H1 (cell line): ENCODE measurements around the gene DCPS. TPM values are rescaled to one million over a fixed set of nuclear protein-coding genes. Genes with fewer than 3 reads are reported as not detected.

Source experiments
- CTCF ChIA-PET: fragments of 300-600 bp; sonication (Branson Sonifier 250); formaldehyde crosslinking; loops from one replicate; lab custom pipeline; 2021; ENCODE audit not compliant: partially characterized antibody; lab: Charles Lee
- POLR2A ChIA-PET: fragments of 300-600 bp; sonication (Branson Sonifier 250); formaldehyde crosslinking; loops from one replicate; lab custom pipeline; 2021; ENCODE audit warnings: inconsistent platforms; ENCODE audit not compliant: partially characterized antibody; lab: Charles Lee
- DNase-seq, 2 experiments: peaks; one replicate each; pipeline versions ENCODE4 v3.0.0 to v3.0.0-alpha.2; 2010 to 2022; ENCODE audit warnings: low spot score in 2 of 2, low read depth in 1 of 2, mixed read lengths in 1 of 2
- FAIRE-seq: peaks from 2 replicates; lab custom pipeline; 2011; peaks lifted over from hg19 to GRCh38; lab: Jason Lieb, UNC
- H2AFZ ChIP-seq: 2 replicates; pipeline ENCODE4 v1.8.1; 2012; ENCODE audit warnings: low read length, inconsistent platforms
- H2AK5ac ChIP-seq: 2 replicates; pipeline ENCODE4 v1.6.1; 2013; ENCODE audit warnings: low read depth, low read length
- H2BK120ac ChIP-seq: replicated peaks from 2 replicates; pipeline ENCODE3; 2013; ENCODE audit warnings: low read depth, low read length, inconsistent platforms
- H2BK12ac ChIP-seq: 2 replicates; pipeline ENCODE4 v1.6.1; 2013; ENCODE audit warnings: low read depth, low read length
- H2BK15ac ChIP-seq: 2 replicates; pipeline ENCODE4 v1.6.1; 2013; ENCODE audit warnings: low read length
- H2BK20ac ChIP-seq: 2 replicates; pipeline ENCODE4 v1.6.1; 2013; ENCODE audit warnings: low read length
- H2BK5ac ChIP-seq: 2 replicates; pipeline ENCODE4 v1.6.1; 2013; ENCODE audit warnings: low read depth, low read length
- H3K14ac ChIP-seq: 2 replicates; pipeline ENCODE4 v1.6.1; 2013; ENCODE audit warnings: inconsistent platforms; ENCODE audit not compliant: insufficient read length
- H3K18ac ChIP-seq: 2 replicates; pipeline ENCODE4 v1.6.1; 2013; ENCODE audit warnings: low read length; ENCODE audit errors: extremely low read depth
- H3K23ac ChIP-seq: 2 replicates; pipeline ENCODE4 v1.6.1; 2013; ENCODE audit warnings: inconsistent platforms; ENCODE audit not compliant: insufficient read length
- H3K23me2 ChIP-seq: 2 replicates; pipeline ENCODE4 v1.6.1; 2013; ENCODE audit warnings: low read depth, low read length
- H3K27ac ChIP-seq: 2 replicates; pipeline ENCODE4 v1.6.1; 2011; ENCODE audit warnings: low read depth, low read length, inconsistent platforms
- H3K27me3 ChIP-seq, 4 experiments: replicated peaks in 1 of 4; 1 replicate in 1 of 4; 2 replicates in 3 of 4; pipeline versions ENCODE4 v1.6.1 to v1.8.1; 2011 to 2013; ENCODE audit warnings: low read length in 3 of 4, mild to moderate bottlenecking in 3 of 4, inconsistent platforms in 2 of 4, mixed read lengths in 2 of 4, moderate library complexity in 1 of 4; ENCODE audit not compliant: control insufficient read depth in 3 of 4, insufficient read depth in 3 of 4; ENCODE audit errors: extremely low read depth in 1 of 4
- H3K36me3 ChIP-seq, 4 experiments: 2 replicates each; pipeline versions ENCODE4 v1.6.1 to v1.8.1; 2011 to 2013; ENCODE audit warnings: mild to moderate bottlenecking in 4 of 4, low read length in 3 of 4, moderate library complexity in 2 of 4, control low read depth in 1 of 4, inconsistent platforms in 1 of 4; ENCODE audit not compliant: insufficient read depth in 4 of 4, control insufficient read depth in 2 of 4
- H3K4ac ChIP-seq: replicated peaks from 2 replicates; pipeline ENCODE3; 2013; ENCODE audit warnings: low read length, low read depth, mixed read lengths, inconsistent platforms; ENCODE audit not compliant: insufficient read length
- H3K4me1 ChIP-seq, 4 experiments: replicated peaks in 1 of 4; 1 replicate in 1 of 4; 2 replicates in 3 of 4; pipeline versions ENCODE4 v1.6.1 to v1.8.1; 2011 to 2013; ENCODE audit warnings: low read length in 3 of 4, inconsistent platforms in 2 of 4, mixed read lengths in 1 of 4; ENCODE audit not compliant: insufficient read depth in 4 of 4, control insufficient read depth in 3 of 4
- H3K4me2 ChIP-seq, 2 experiments: 2 replicates each; pipeline versions ENCODE4 v1.6.1 to v1.8.1; 2011 to 2013; ENCODE audit warnings: low read depth in 2 of 2, low read length in 2 of 2, control low read depth in 1 of 2, inconsistent platforms in 1 of 2, mild to moderate bottlenecking in 1 of 2; ENCODE audit not compliant: insufficient read depth in 1 of 2
- H3K4me3 ChIP-seq, 4 experiments: fragments of 200-600, 300-600 bp in 1 of 4; sonication (generic), shearing (Covaris generic), sonication (Bioruptor Twin) in 1 of 4; 2 replicates each; pipeline versions ENCODE4 v1.5.1 to v1.8.1; 2011 to 2016; ENCODE audit warnings: low read length in 4 of 4, low read depth in 3 of 4, control low read depth in 2 of 4, inconsistent platforms in 2 of 4, mild to moderate bottlenecking in 2 of 4, mixed read lengths in 1 of 4, moderate library complexity in 1 of 4; ENCODE audit not compliant: insufficient read depth in 2 of 4; ENCODE audit errors: extremely low read depth in 1 of 4
- H3K56ac ChIP-seq: replicated peaks from 2 replicates; pipeline ENCODE3; 2013; ENCODE audit warnings: low read depth, mild to moderate bottlenecking, mixed read lengths, low read length, inconsistent platforms; ENCODE audit not compliant: insufficient read length
- H3K79me1 ChIP-seq: 2 replicates; pipeline ENCODE4 v1.6.1; 2013; ENCODE audit warnings: low read depth, low read length, control low read depth
- H3K79me2 ChIP-seq, 2 experiments: 2 replicates each; pipeline versions ENCODE4 v1.6.1 to v1.8.1; 2012 to 2013; ENCODE audit warnings: low read length in 2 of 2, mild to moderate bottlenecking in 2 of 2, inconsistent platforms in 1 of 2; ENCODE audit not compliant: insufficient read depth in 2 of 2, control insufficient read depth in 1 of 2
- H3K9ac ChIP-seq, 4 experiments: replicated peaks in 1 of 4; 1 replicate in 1 of 4; 2 replicates in 3 of 4; pipeline versions ENCODE4 v1.6.1 to v1.8.1; 2011 to 2013; ENCODE audit warnings: low read depth in 3 of 4, low read length in 3 of 4, control low read depth in 2 of 4, mild to moderate bottlenecking in 2 of 4, moderate library complexity in 2 of 4, inconsistent platforms in 1 of 4; ENCODE audit errors: extremely low read depth in 1 of 4
- H3K9me3 ChIP-seq, 2 experiments: 2 replicates each; pipeline versions ENCODE4 v1.6.1 to v1.8.1; 2012 to 2013; ENCODE audit warnings: mild to moderate bottlenecking in 2 of 2, moderate library complexity in 2 of 2, control low read depth in 1 of 2, inconsistent platforms in 1 of 2, low read depth in 1 of 2, low read length in 1 of 2, mixed read lengths in 1 of 2; ENCODE audit not compliant: insufficient read depth in 2 of 2
- H4K20me1 ChIP-seq, 2 experiments: replicated peaks in 1 of 2; 2 replicates each; pipeline versions ENCODE3 to v1.8.1; 2011 to 2013; ENCODE audit warnings: inconsistent platforms in 2 of 2, low read length in 2 of 2, mild to moderate bottlenecking in 1 of 2; ENCODE audit not compliant: insufficient read depth in 2 of 2, control insufficient read depth in 1 of 2
- H4K5ac ChIP-seq: 2 replicates; pipeline ENCODE4 v1.6.1; 2013; ENCODE audit warnings: low read length, low read depth, mixed read lengths, inconsistent platforms; ENCODE audit not compliant: insufficient read length
- H4K8ac ChIP-seq: 2 replicates; pipeline ENCODE4 v1.8.0; 2013; ENCODE audit warnings: mild to moderate bottlenecking, moderate library complexity, low read length, inconsistent platforms; ENCODE audit not compliant: insufficient read depth; ENCODE audit errors: extremely low read depth
- H4K91ac ChIP-seq: replicated peaks from 2 replicates; pipeline ENCODE3; 2013; ENCODE audit warnings: low read length, mixed read lengths, inconsistent platforms; ENCODE audit not compliant: insufficient read length
- ASH2L ChIP-seq: fragments of 200-600, 300-600 bp; sonication (generic); IDR thresholded peaks from one replicate; pipeline ENCODE4 v1.7.1; 2017; ENCODE audit warnings: low read length
- ATF3 ChIP-seq: IDR thresholded peaks from 2 replicates; pipeline ENCODE4 v1.6.1; 2011; ENCODE audit warnings: low read depth, mild to moderate bottlenecking, low read length; ENCODE audit not compliant: insufficient read depth
- BACH1 ChIP-seq: IDR thresholded peaks from 2 replicates; pipeline ENCODE4 v1.6.1; 2012; ENCODE audit warnings: low read length, improper control_type of control experiment
- BCL11A ChIP-seq, 2 experiments: IDR thresholded peaks; one replicate each; pipeline ENCODE4 v1.6.1; 2011; ENCODE audit warnings: low read depth in 2 of 2, low read length in 2 of 2, mild to moderate bottlenecking in 2 of 2
- CEBPB ChIP-seq: IDR thresholded peaks from 2 replicates; pipeline ENCODE4 v1.6.1; 2012; ENCODE audit warnings: low read depth, low read length
- CTCF ChIP-seq, 3 experiments: IDR thresholded peaks; 1 replicate in 2 of 3; 2 replicates in 1 of 3; pipeline versions ENCODE4 v1.5.1 to v1.6.1; 2011; ENCODE audit warnings: low read length in 3 of 3, mild to moderate bottlenecking in 3 of 3, inconsistent platforms in 2 of 3, low read depth in 1 of 3, moderate library complexity in 1 of 3; ENCODE audit not compliant: insufficient read depth in 1 of 3; ENCODE audit errors: control extremely low read depth in 1 of 3
- EGR1 ChIP-seq: IDR thresholded peaks from 2 replicates; pipeline ENCODE4 v1.6.1; 2011; ENCODE audit warnings: low read depth, low read length, borderline replicate concordance
- GTF2F1 ChIP-seq: IDR thresholded peaks from 2 replicates; pipeline ENCODE4 v1.6.1; 2012; ENCODE audit warnings: low read depth, low read length, improper control_type of control experiment, borderline replicate concordance
- JUN ChIP-seq: IDR thresholded peaks from 2 replicates; pipeline ENCODE4 v1.6.1; 2011; ENCODE audit warnings: low read depth, mild to moderate bottlenecking, improper control_type of control experiment, low read length
- KDM4A ChIP-seq: IDR thresholded peaks from one replicate; pipeline ENCODE4 v1.7.1; 2012; ENCODE audit warnings: low read depth, mild to moderate bottlenecking, moderate library complexity, low read length, inconsistent platforms; ENCODE audit not compliant: severe bottlenecking
- MAFK ChIP-seq: IDR thresholded peaks from 2 replicates; pipeline ENCODE4 v1.6.1; 2012; ENCODE audit warnings: low read depth, mild to moderate bottlenecking, improper control_type of control experiment, low read length
- POU5F1 ChIP-seq: IDR thresholded peaks from 2 replicates; pipeline ENCODE4 v1.6.1; 2011; ENCODE audit warnings: low read depth, mild to moderate bottlenecking, low read length, moderate library complexity
- WGBS, 2 experiments: shearing (Covaris generic) in 1 of 2; methylation state at CpG; one replicate each; pipeline versions ENCODE4 v1.1.6 to v1.1.7; 2013 to 2015; ENCODE audit warnings: low lambda C conversion rate in 2 of 2, mixed read lengths in 2 of 2, inconsistent platforms in 1 of 2, low coverage in 1 of 2, missing lambda C conversion rate in 1 of 2; ENCODE audit not compliant: insufficient replicate concordance in 2 of 2, insufficient coverage in 1 of 2, insufficient read length in 1 of 2; ENCODE audit errors: extremely low coverage in 1 of 2, missing lambda C conversion rate in 1 of 2; 5-methylcytosine and 5-hydroxymethylcytosine counted together
- polyA plus RNA-seq, 7 experiments: library from polyadenylated mRNA; depleted of rRNA in 3 of 7; stranded (reverse) in 5 of 7; unstranded in 2 of 7; fragments of >200 nt in 5 of 7; fragments of 200-250 nt in 2 of 7; gene quantifications; 1 replicate in 5 of 7; 2 replicates in 1 of 7; 4 replicates in 1 of 7; pipeline versions ENCODE4 v1.2.1 to v1.2.3, GENCODE V29; 2011 to 2013; ENCODE audit warnings: missing spikeins in 2 of 7, mixed read lengths in 2 of 7
- total RNA-seq: library from RNA; stranded (reverse); fragmentation: NEBNext Ultra II Directional; extraction: Animal tissue kit (Norgen Biotek cat#: 25700); gene quantifications from 2 replicates; pipeline ENCODE4 v1.2.1, GENCODE V29; 2021

DCPS gene
- total and polyA plus RNA-seq, 2 of the 8 experiments (the other 6 are each of a cell fraction or from before 2014, with no cell fraction given) = 24.6 to 55.2 TPM

- ChIA-PET POLR2A (interaction anchor here (1.6 kb wide), 1 partner anchor 11 kb away, joined by 8 read pairs; no protein-coding TSS in a partner anchor), CTCF (no interaction called here)
- no peak for FAIRE-seq
- Histone ChIP-seq H4K20me1 (peaks cover 3 to 8% of the 10 kb centered on the region in 2 experiments), H3K9me3 (no peaks in the 10 kb centered on the region), H2BK15ac (no peak overlapping the region), H2BK120ac (no peak overlapping the region), H3K79me1 (peaks cover 4% of the 10 kb centered on the region; the same call in 1 of the 2 replicates), H4K5ac (no peak overlapping the region), H3K23ac (no peak overlapping the region), H4K91ac (no peak overlapping the region), H3K4ac (no peak overlapping the region), H3K4me2 (peak overlapping the region in 1 of 2 experiments; percentile 8; a peak in 1 of 4 replicates), H3K18ac (no peak overlapping the region), H3K9ac (no peak overlapping the region), H2BK12ac (no peak overlapping the region), H3K56ac (no peak overlapping the region), H3K23me2 (no peaks in the 10 kb centered on the region), H3K4me1 (peaks cover 0 to 14% (median 6%) of the 10 kb centered on the region in 4 experiments; a peak in 4 of 7 replicates), H3K4me3 (no peak overlapping the region), H2BK20ac (no peak overlapping the region), H2BK5ac (peak overlapping the region; percentile 40), H2AK5ac (no peak overlapping the region), H3K14ac (no peak overlapping the region), H3K36me3 (peaks cover 0 to 11% (median 2%) of the 10 kb centered on the region in 4 experiments; a peak in 4 of 8 replicates), H4K8ac (no peak overlapping the region), H3K79me2 (peaks cover 0 to 7% of the 10 kb centered on the region in 2 experiments; a peak in 1 of 4 replicates), H2AFZ (no peak overlapping the region), H3K27me3 (no peaks in the 10 kb centered on the region), H3K27ac (no peak overlapping the region)
- no peak for DNase-seq
- WGBS, 2 experiments = 100% methylated on average over 1 of the region's 1 CpG; no CpG with 5 or more reads in 1 of the 2 experiments
- TF ChIP-seq EGR1 (no peak), GTF2F1 (no peak), MAFK (no peak), CTCF (IDR thresholded peaks at IDR 0.05; ENCODE audit: control extremely low read depth in 1 of 3, insufficient read depth in 1 of 3, low read depth in 1 of 3, low read length in 3 of 3) (no peak), ASH2L (no peak), BACH1 (no peak), JUN (no peak), POU5F1 (no peak), BCL11A (IDR thresholded peaks at IDR 0.05; ENCODE audit: low read depth in 2 of 2, low read length in 2 of 2) (no peak), ATF3 (no peak), CEBPB (no peak), KDM4A (no peak)
Observed at GRCh38 chr11:126346586-126346940, 42.7 kb downstream of the DCPS start.
